HG02763 (cell line): Measurements from ENCODE around the gene SERTM1.

Source experiments
- ATAC-seq: cut with Tn5 transposase; IDR thresholded peaks from one replicate; pipeline ENCODE4 v1.9.1; 2021; ENCODE audit warnings: mild to moderate bottlenecking, moderate library complexity; ENCODE audit not compliant: unreplicated experiment

SERTM1 gene

GRCh38 chr13:36673838-36674326 is at the start of gene SERTM1:
Gene SERTM1, plus strand, starts transcription at chr13:36674020. Its CDS starts 21,059 bp downstream, at chr13:36695079.
- ATAC-seq: no peak

GRCh38 chr13:36628377-36629056 is 45.3 kb upstream of the SERTM1 start:
- ATAC-seq: no peak

GRCh38 chr13:36629057-36629385 is 44.8 kb upstream of the SERTM1 start:
- ATAC-seq: no peak

GRCh38 chr13:36630181-36630803 is 43.5 kb upstream of the SERTM1 start:
- ATAC-seq: no peak

- ATAC-seq: no peak
These were observed 34.2 kb upstream of the SERTM1 start for GRCh38 chr13:36639610-36640009.

- no peak for ATAC-seq
These were observed 23.2 kb upstream of the SERTM1 start for GRCh38 chr13:36650611-36651010.

GRCh38 chr13:36665630-36666029 is 8.2 kb upstream of the SERTM1 start:
- ATAC-seq: no peak

GRCh38 chr13:36666477-36667229 is 7.2 kb upstream of the SERTM1 start:
- ATAC-seq: no peak

GRCh38 chr13:36668316-36668715 is 5.5 kb upstream of the SERTM1 start:
- no peak for ATAC-seq

- no peak for ATAC-seq
These were observed 468 bp upstream of the SERTM1 start for GRCh38 chr13:36673352-36673751.

GRCh38 chr13:36674337-36675212 is 755 bp downstream of the SERTM1 start:
- no peak for ATAC-seq

GRCh38 chr13:36675213-36675536 is 1.4 kb downstream of the SERTM1 start:
- no peak for ATAC-seq

- ATAC-seq: no peak
These were observed 7.1 kb downstream of the SERTM1 start for GRCh38 chr13:36680913-36681312.

- ATAC-seq: no peak
These were observed 8.2 kb downstream of the SERTM1 start for GRCh38 chr13:36681894-36682624.

GRCh38 chr13:36683701-36684100 is 9.9 kb downstream of the SERTM1 start:
- ATAC-seq: no peak

GRCh38 chr13:36685927-36686326 is 12.1 kb downstream of the SERTM1 start:
- ATAC-seq: no peak

- no peak for ATAC-seq
These were observed 22.7 kb downstream of the SERTM1 start for GRCh38 chr13:36696410-36697010.

GRCh38 chr13:36700170-36700569 is 26.4 kb downstream of the SERTM1 start:
- ATAC-seq: no peak

GRCh38 chr13:36706755-36707154 is 32.9 kb downstream of the SERTM1 start:
- no peak for ATAC-seq
